Trophoblast cell (in vitro differentiated cells and primary cell): ENCODE results near the gene KIT.

Source experiments
- DNase-seq, 2 donors: peaks; one replicate each; pipeline ENCODE4 v3.0.0-alpha.2; 2016
- H2AFZ ChIP-seq: 2 replicates; pipeline ENCODE4 v1.6.1; 2013; ENCODE audit warnings: low read length, moderate library complexity, mild to moderate bottlenecking; ENCODE audit not compliant: insufficient read depth, poor library complexity
- H2AK5ac ChIP-seq: 2 replicates; pipeline ENCODE4 v1.6.1; 2013; ENCODE audit warnings: mild to moderate bottlenecking, low read length
- H2BK120ac ChIP-seq: 2 replicates; pipeline ENCODE4 v1.6.1; 2013; ENCODE audit warnings: low read length, mild to moderate bottlenecking, moderate library complexity; ENCODE audit not compliant: insufficient read depth, poor library complexity
- H2BK12ac ChIP-seq: 2 replicates; pipeline ENCODE4 v1.6.1; 2013; ENCODE audit warnings: mild to moderate bottlenecking, low read length, moderate library complexity
- H2BK5ac ChIP-seq: 2 replicates; pipeline ENCODE4 v1.6.1; 2013; ENCODE audit warnings: low read length, low read depth, moderate library complexity, mild to moderate bottlenecking; ENCODE audit not compliant: poor library complexity
- H3K14ac ChIP-seq: 2 replicates; pipeline ENCODE4 v1.6.1; 2013; ENCODE audit warnings: mild to moderate bottlenecking, low read length
- H3K18ac ChIP-seq: 2 replicates; pipeline ENCODE4 v1.6.1; 2013; ENCODE audit warnings: mild to moderate bottlenecking, low read length
- H3K23ac ChIP-seq: 2 replicates; pipeline ENCODE4 v1.6.1; 2013; ENCODE audit warnings: low read length
- H3K27ac ChIP-seq: 2 replicates; pipeline ENCODE4 v1.5.1; 2013; ENCODE audit warnings: low read depth, mild to moderate bottlenecking, inconsistent platforms, low read length, moderate library complexity
- H3K27me3 ChIP-seq: 2 replicates; pipeline ENCODE4 v1.6.1; 2013; ENCODE audit warnings: inconsistent platforms, mild to moderate bottlenecking, low read length, moderate library complexity; ENCODE audit not compliant: insufficient read depth
- H3K36me3 ChIP-seq, 2 experiments: 1 replicate in 1 of 2; 2 replicates in 1 of 2; pipeline ENCODE4 v1.6.1; 2013; ENCODE audit warnings: low read length in 2 of 2, mild to moderate bottlenecking in 2 of 2, moderate library complexity in 1 of 2; ENCODE audit not compliant: insufficient read depth in 2 of 2, control insufficient read depth in 1 of 2
- H3K4ac ChIP-seq: 2 replicates; pipeline ENCODE4 v1.6.1; 2013; ENCODE audit warnings: low read depth, mild to moderate bottlenecking, low read length, moderate library complexity
- H3K4me1 ChIP-seq, 2 experiments: 1 replicate in 1 of 2; 2 replicates in 1 of 2; pipeline ENCODE4 v1.6.1; 2013; ENCODE audit warnings: low read length in 2 of 2, mild to moderate bottlenecking in 2 of 2, moderate library complexity in 1 of 2; ENCODE audit not compliant: insufficient read depth in 2 of 2, control insufficient read depth in 1 of 2
- H3K4me2 ChIP-seq: 2 replicates; pipeline ENCODE4 v1.6.1; 2013; ENCODE audit warnings: inconsistent platforms, mild to moderate bottlenecking, low read length, moderate library complexity
- H3K4me3 ChIP-seq: 2 replicates; pipeline ENCODE4 v1.5.1; 2013; ENCODE audit warnings: mild to moderate bottlenecking, low read depth, low read length, inconsistent platforms
- H3K79me1 ChIP-seq: one replicate; pipeline ENCODE4 v1.6.1; 2013; ENCODE audit warnings: low read length
- H3K79me2 ChIP-seq: 2 replicates; pipeline ENCODE4 v1.6.1; 2013; ENCODE audit warnings: low read length, mild to moderate bottlenecking; ENCODE audit not compliant: control insufficient read depth, insufficient read depth, poor library complexity
- H3K9ac ChIP-seq: 2 replicates; pipeline ENCODE4 v1.6.1; 2013; ENCODE audit warnings: mild to moderate bottlenecking, low read length
- H3K9me3 ChIP-seq: 2 replicates; pipeline ENCODE4 v1.6.1; 2013; ENCODE audit warnings: low read depth, mild to moderate bottlenecking, control low read depth, inconsistent platforms, low read length; ENCODE audit not compliant: insufficient read depth
- H4K12ac ChIP-seq: 2 replicates; pipeline ENCODE4 v1.6.1; 2013; ENCODE audit warnings: low read depth, mild to moderate bottlenecking, low read length, moderate library complexity
- H4K8ac ChIP-seq: 2 replicates; pipeline ENCODE4 v1.6.1; 2013; ENCODE audit warnings: low read depth, mild to moderate bottlenecking, low read length, moderate library complexity
- H4K91ac ChIP-seq: one replicate; pipeline ENCODE4 v1.6.1; 2013; ENCODE audit warnings: low read depth, mild to moderate bottlenecking, low read length, moderate library complexity
- WGBS: extraction: QIAGEN DNeasy Blood & Tissue Kit; methylation state at CpG from one replicate; pipeline ENCODE4 v1.1.7; 2013; ENCODE audit warnings: missing lambda C conversion rate; ENCODE audit not compliant: insufficient read length, insufficient coverage; ENCODE audit errors: extremely low coverage; 5-methylcytosine and 5-hydroxymethylcytosine counted together

The KIT gene

GRCh38 chr4:54729256-54729655 is 71.5 kb downstream of the KIT start:
- Histone ChIP-seq H3K79me1 (no peaks in the 10 kb centered on the region), H2BK120ac (no peak overlapping the region), H3K9me3 (no peaks in the 10 kb centered on the region), H3K4me1 (no peaks in the 10 kb centered on the region), H3K9ac (no peak overlapping the region), H2BK5ac (no peak overlapping the region), H3K27me3 (no peaks in the 10 kb centered on the region), H3K4me2 (no peak overlapping the region), H4K91ac (no peak overlapping the region), H3K27ac (no peak overlapping the region), H4K8ac (no peak overlapping the region), H2AFZ (no peak overlapping the region), H3K4me3 (no peak overlapping the region), H3K79me2 (no peaks in the 10 kb centered on the region), H3K36me3 (no peaks in the 10 kb centered on the region), H2BK12ac (no peak overlapping the region), H3K18ac (no peak overlapping the region), H3K14ac (no peak overlapping the region), H3K4ac (no peak overlapping the region), H4K12ac (no peak overlapping the region), H3K23ac (no peak overlapping the region), H2AK5ac (no peak overlapping the region)
- no peak for DNase-seq
- WGBS: no CpG with 5 or more reads among the region's 1 CpG

GRCh38 chr4:54730581-54730980 is 72.8 kb downstream of the KIT start:
- Histone ChIP-seq H3K79me2 (no peaks in the 10 kb centered on the region), H4K8ac (no peak overlapping the region), H2BK120ac (no peak overlapping the region), H3K79me1 (no peaks in the 10 kb centered on the region), H2AFZ (no peak overlapping the region), H3K14ac (no peak overlapping the region), H3K36me3 (no peaks in the 10 kb centered on the region), H3K9me3 (no peaks in the 10 kb centered on the region), H4K91ac (no peak overlapping the region), H3K4me2 (no peak overlapping the region), H2BK12ac (no peak overlapping the region), H3K27ac (no peak overlapping the region), H4K12ac (no peak overlapping the region), H3K4ac (no peak overlapping the region), H2BK5ac (no peak overlapping the region), H3K23ac (no peak overlapping the region), H3K9ac (no peak overlapping the region), H3K4me1 (no peaks in the 10 kb centered on the region), H3K18ac (no peak overlapping the region), H3K27me3 (no peaks in the 10 kb centered on the region), H2AK5ac (no peak overlapping the region), H3K4me3 (no peak overlapping the region)
- WGBS: no CpG with 5 or more reads among the region's 3 CpGs
- DNase-seq: no peak

- Histone ChIP-seq H4K91ac (no peak overlapping the region), H3K14ac (no peak overlapping the region), H2BK120ac (no peak overlapping the region), H3K23ac (no peak overlapping the region), H3K27me3 (no peaks in the 10 kb centered on the region), H3K4me2 (no peak overlapping the region), H2BK12ac (no peak overlapping the region), H2AK5ac (no peak overlapping the region), H3K4ac (no peak overlapping the region), H3K36me3 (no peaks in the 10 kb centered on the region), H3K9me3 (no peaks in the 10 kb centered on the region), H4K8ac (no peak overlapping the region), H3K79me2 (no peaks in the 10 kb centered on the region), H4K12ac (no peak overlapping the region), H3K9ac (no peak overlapping the region), H3K27ac (no peak overlapping the region), H2BK5ac (no peak overlapping the region), H2AFZ (no peak overlapping the region), H3K4me3 (no peak overlapping the region), H3K4me1 (no peaks in the 10 kb centered on the region), H3K18ac (no peak overlapping the region), H3K79me1 (no peaks in the 10 kb centered on the region)
- WGBS: no CpG with 5 or more reads among the region's 3 CpGs
- DNase-seq: no peak
Measured at GRCh38 chr4:54731552-54731951, 73.8 kb downstream of the KIT start.

- WGBS: no CpG with 5 or more reads among the region's 1 CpG
- H2AFZ ChIP-seq: no peak overlapping the region
Measured at GRCh38 chr4:54731976-54732375, 74.2 kb downstream of the KIT start.

More at GRCh38 chr4:54731976-54732375, 74.2 kb downstream of the KIT start:
- Histone ChIP-seq H2BK120ac (no peak overlapping the region), H3K79me1 (no peaks in the 10 kb centered on the region), H3K27me3 (no peaks in the 10 kb centered on the region), H2BK5ac (no peak overlapping the region), H3K4me1 (no peaks in the 10 kb centered on the region), H3K4ac (no peak overlapping the region), H3K4me3 (no peak overlapping the region), H3K9ac (no peak overlapping the region), H3K79me2 (no peaks in the 10 kb centered on the region), H3K27ac (no peak overlapping the region), H2BK12ac (no peak overlapping the region), H3K23ac (no peak overlapping the region), H2AK5ac (no peak overlapping the region), H4K91ac (no peak overlapping the region), H3K18ac (no peak overlapping the region), H3K36me3 (no peaks in the 10 kb centered on the region), H4K8ac (no peak overlapping the region), H4K12ac (no peak overlapping the region), H3K4me2 (no peak overlapping the region), H3K9me3 (no peaks in the 10 kb centered on the region), H3K14ac (no peak overlapping the region)
- no peak for DNase-seq
